Central memory CD8-positive, alpha-beta T cell (primary cell): ENCODE results near the gene AFMID.
A peak's percentile ranks its signal among the peaks of the same experiment; 100 is the strongest.

Experiments
- ATAC-seq: fragments of 150-1000 bp; cut with Tn5 transposase; replicated peaks from 2 replicates; pipeline ENCODE4 v1.10.0; 2022; ENCODE audit warnings: mild to moderate bottlenecking, moderate FRiP score, moderate number of reproducible peaks; ENCODE audit not compliant: poor library complexity, severe bottlenecking; ENCODE audit errors: extremely low read depth
- DNase-seq, 2 donors: peaks; one replicate each; pipeline ENCODE4 v3.0.0; 2021; ENCODE audit warnings: low spot score in 2 of 2
- H3K27ac Mint-ChIP-seq: one replicate; pipeline ENCODE4 v1.8.0; 2022; ENCODE audit warnings: low read depth, mild to moderate bottlenecking, moderate library complexity, mixed read lengths
- H3K27me3 Mint-ChIP-seq: one replicate; pipeline ENCODE4 v1.8.0; 2022; ENCODE audit warnings: mixed read lengths
- H3K36me3 Mint-ChIP-seq: one replicate; pipeline ENCODE4 v1.8.0; 2022; ENCODE audit warnings: mild to moderate bottlenecking, moderate library complexity, mixed read lengths; ENCODE audit not compliant: insufficient read depth
- H3K4me1 Mint-ChIP-seq: one replicate; pipeline ENCODE4 v1.8.0; 2022; ENCODE audit warnings: mixed read lengths
- H3K4me3 Mint-ChIP-seq: one replicate; pipeline ENCODE4 v1.8.0; 2022; ENCODE audit warnings: mild to moderate bottlenecking, moderate library complexity, mixed read lengths
- H3K9me3 Mint-ChIP-seq: one replicate; pipeline ENCODE4 v1.8.0; 2022; ENCODE audit warnings: mixed read lengths

The AFMID gene

DNA sequence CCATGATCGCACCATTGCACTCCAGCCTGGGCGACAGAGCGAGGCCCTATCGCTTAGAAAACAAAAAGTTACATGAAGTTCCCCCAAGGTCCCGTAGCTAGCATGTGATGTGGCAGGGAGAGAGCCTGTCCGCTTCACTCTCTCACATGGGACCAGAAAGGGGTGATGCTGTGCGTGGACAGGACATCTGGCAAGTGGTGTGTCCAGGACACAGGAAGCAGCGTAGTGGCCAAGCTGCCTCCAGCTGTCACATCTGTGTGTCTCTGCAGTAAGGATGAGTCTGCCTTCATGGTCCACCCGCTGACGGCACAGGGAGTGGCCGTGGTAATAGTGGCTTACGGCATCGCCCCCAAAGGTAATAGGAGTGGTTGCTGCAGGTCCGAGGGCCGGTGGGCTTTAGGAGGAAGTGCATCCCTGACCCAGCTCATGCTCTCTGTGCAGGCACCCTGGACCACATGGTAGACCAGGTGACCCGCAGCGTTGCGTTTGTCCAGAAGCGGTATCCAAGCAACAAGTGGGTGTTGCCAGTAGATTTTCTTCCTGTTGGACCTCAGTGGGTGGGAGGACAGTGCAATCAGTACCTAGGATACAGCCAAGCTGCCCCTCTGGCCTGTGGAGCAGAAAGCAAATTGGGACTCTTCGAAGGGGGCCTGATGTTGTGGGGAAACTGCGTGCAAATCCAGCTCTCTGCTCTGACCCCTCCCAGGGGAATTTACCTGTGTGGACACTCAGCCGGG lies 17.4 kb downstream of the AFMID start:
- no peaks in the 10 kb centered on the region for H3K4me1 Mint-ChIP-seq
- no peaks in the 10 kb centered on the region for H3K9me3 Mint-ChIP-seq
- DNase-seq (no peak), ATAC-seq (no peak)
- H3K27ac Mint-ChIP-seq = no peak overlapping the region
- H3K4me3 Mint-ChIP-seq = no peak overlapping the region
- H3K27me3 Mint-ChIP-seq = no peaks in the 10 kb centered on the region
- H3K36me3 Mint-ChIP-seq = no peaks in the 10 kb centered on the region

DNA sequence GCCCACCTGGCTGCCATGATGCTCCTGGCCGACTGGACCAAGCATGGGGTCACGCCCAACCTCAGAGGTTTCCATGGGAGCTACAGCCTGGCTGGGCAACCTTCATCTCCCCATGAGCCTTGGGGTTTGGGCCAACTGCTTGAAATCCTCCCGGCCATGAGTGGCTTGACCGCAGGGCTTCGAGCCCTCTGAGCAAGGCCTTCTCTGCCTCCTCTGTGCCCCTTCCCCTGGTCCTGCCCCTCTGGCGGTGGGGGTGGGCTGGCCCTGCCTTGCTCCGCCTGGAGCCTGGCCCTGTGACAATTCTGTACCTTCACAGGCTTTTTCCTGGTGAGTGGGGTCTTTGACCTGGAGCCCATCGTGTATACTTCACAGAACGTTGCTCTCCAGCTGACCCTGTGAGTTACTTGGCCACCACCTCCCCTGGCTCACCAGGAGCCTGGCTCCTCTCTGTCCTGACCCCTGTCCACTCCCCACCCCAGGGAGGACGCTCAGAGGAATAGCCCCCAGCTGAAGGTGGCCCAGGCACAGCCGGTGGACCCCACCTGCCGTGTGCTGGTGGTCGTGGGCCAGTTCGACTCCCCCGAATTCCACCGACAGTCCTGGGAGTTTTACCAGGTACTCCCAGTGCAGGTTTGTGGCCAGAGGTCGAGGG lies 18.1 kb downstream of the AFMID start:
- ATAC-seq = no peak
- H3K4me1 Mint-ChIP-seq = no peaks in the 10 kb centered on the region
- no peak overlapping the region for H3K27ac Mint-ChIP-seq
- H3K36me3 Mint-ChIP-seq = no peaks in the 10 kb centered on the region
- H3K9me3 Mint-ChIP-seq = no peaks in the 10 kb centered on the region
- no peaks in the 10 kb centered on the region for H3K27me3 Mint-ChIP-seq
- no peak for DNase-seq
- no peak overlapping the region for H3K4me3 Mint-ChIP-seq

GRCh38 chr17:78206298-78206697 lies 19.1 kb downstream of the AFMID start:
- Mint-ChIP-seq H3K4me3 (no peak overlapping the region), H3K27ac (no peak overlapping the region), H3K9me3 (no peaks in the 10 kb centered on the region), H3K36me3 (no peaks in the 10 kb centered on the region), H3K27me3 (no peaks in the 10 kb centered on the region), H3K4me1 (no peaks in the 10 kb centered on the region)
- no peak for ATAC-seq
- no peak for DNase-seq

DNA sequence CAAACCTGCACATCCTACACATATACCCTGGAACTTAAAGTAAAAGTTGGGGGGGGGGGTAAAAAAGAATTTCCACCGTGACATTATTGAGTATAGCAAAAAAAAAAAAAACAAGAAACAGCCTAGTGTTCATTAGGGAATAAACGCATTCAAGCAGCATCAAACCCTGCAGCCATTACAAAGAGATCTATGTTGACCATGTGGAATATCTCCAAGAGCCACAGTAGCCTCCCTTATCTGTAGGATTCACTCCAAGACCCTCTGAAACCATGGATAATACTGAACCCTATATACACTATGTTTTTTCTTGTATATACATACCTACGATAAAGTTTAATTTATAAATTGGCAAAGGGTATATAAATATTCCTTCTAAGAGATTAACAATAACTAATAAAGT lies 21.3 kb downstream of the AFMID start:
- Mint-ChIP-seq H3K4me3 (no peak overlapping the region), H3K4me1 (no peaks in the 10 kb centered on the region), H3K27me3 (no peaks in the 10 kb centered on the region), H3K9me3 (no peaks in the 10 kb centered on the region), H3K36me3 (no peaks in the 10 kb centered on the region), H3K27ac (no peak overlapping the region)
- no peak for ATAC-seq
- DNase-seq = no peak

DNA sequence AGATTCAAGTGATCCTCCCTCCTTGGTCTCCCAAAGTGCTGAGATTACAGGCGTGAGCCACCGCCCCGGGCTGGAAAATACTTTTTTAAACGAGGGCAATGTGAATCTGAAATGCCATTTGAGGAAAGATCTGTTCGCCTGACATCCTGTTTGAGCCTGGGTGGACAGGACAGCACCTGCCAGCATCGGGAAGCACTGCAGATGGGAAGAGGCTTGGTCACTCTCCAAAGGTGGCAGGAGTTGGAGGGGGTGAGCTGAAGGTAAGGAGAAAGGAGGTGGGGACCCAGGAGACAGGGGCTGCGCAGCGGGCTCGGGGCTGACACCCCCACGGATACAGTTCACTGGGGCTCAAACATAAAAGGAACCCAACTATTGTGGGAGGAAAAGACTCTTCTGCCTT lies 22.9 kb downstream of the AFMID start:
- H3K36me3 Mint-ChIP-seq = peaks cover 1% of the 10 kb centered on the region
- no peaks in the 10 kb centered on the region for H3K4me1 Mint-ChIP-seq
- no peak overlapping the region for H3K27ac Mint-ChIP-seq
- ATAC-seq (no peak), DNase-seq (no peak)
- no peak overlapping the region for H3K4me3 Mint-ChIP-seq
- H3K27me3 Mint-ChIP-seq = no peaks in the 10 kb centered on the region
- no peaks in the 10 kb centered on the region for H3K9me3 Mint-ChIP-seq

DNA sequence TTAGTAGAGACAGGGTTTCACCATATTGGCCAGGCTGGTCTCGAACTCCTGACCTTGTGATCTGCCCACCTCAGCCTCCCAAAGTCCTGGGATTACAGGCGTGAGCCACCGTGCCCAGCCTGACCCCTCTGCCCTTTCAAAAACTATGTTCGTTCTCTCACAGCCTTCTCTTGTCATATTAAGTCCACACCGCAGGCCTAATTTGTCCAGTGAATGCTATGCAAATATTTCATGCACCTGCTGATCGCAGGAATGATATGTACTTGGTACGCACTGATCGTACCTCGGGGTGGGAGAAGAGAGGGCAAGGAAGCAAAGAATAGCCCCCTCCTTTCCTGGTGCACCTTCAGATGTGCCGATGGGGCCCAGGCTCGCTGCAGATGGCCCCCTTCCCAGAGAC lies 23.9 kb downstream of the AFMID start:
- H3K9me3 Mint-ChIP-seq = no peaks in the 10 kb centered on the region
- peaks cover 1% of the 10 kb centered on the region for H3K36me3 Mint-ChIP-seq
- H3K27me3 Mint-ChIP-seq = no peaks in the 10 kb centered on the region

GRCh38 chr17:78214016-78214705 lies 27.0 kb downstream of the AFMID start, which contains the start of gene BIRC5:
TSS of gene BIRC5 (plus strand) at chr17:78214253. CDS start at chr17:78214317, 64 bp downstream.
- H3K36me3 Mint-ChIP-seq = peaks cover 5% of the 10 kb centered on the region
- DNase-seq = peak; percentile 83 to 91
- peak within 1 kb of the TSS; percentile 75 for H3K4me3 Mint-ChIP-seq
- ATAC-seq = peak; percentile 99
- H3K9me3 Mint-ChIP-seq = no peaks in the 10 kb centered on the region
- no peak within 1 kb of the TSS for H3K27ac Mint-ChIP-seq
- H3K4me1 Mint-ChIP-seq = no peaks in the 10 kb centered on the region
- no peaks in the 10 kb centered on the region for H3K27me3 Mint-ChIP-seq

More for the DNA sequence above, 23.9 kb downstream of the AFMID start:
- H3K4me3 Mint-ChIP-seq = no peak overlapping the region
- ATAC-seq = no peak
- no peak for DNase-seq
- H3K4me1 Mint-ChIP-seq = no peaks in the 10 kb centered on the region
- H3K27ac Mint-ChIP-seq = no peak overlapping the region

DNA sequence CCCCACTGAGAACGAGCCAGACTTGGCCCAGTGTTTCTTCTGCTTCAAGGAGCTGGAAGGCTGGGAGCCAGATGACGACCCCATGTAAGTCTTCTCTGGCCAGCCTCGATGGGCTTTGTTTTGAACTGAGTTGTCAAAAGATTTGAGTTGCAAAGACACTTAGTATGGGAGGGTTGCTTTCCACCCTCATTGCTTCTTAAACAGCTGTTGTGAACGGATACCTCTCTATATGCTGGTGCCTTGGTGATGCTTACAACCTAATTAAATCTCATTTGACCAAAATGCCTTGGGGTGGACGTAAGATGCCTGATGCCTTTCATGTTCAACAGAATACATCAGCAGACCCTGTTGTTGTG lies 27.5 kb downstream of the AFMID start:
- H3K4me1 Mint-ChIP-seq = no peaks in the 10 kb centered on the region
- ATAC-seq (no peak), DNase-seq (no peak)
- no peaks in the 10 kb centered on the region for H3K27me3 Mint-ChIP-seq
- no peaks in the 10 kb centered on the region for H3K9me3 Mint-ChIP-seq
- H3K27ac Mint-ChIP-seq = no peak overlapping the region
- H3K36me3 Mint-ChIP-seq = peaks cover 8% of the 10 kb centered on the region
- peak overlapping the region; percentile 75 for H3K4me3 Mint-ChIP-seq

DNA sequence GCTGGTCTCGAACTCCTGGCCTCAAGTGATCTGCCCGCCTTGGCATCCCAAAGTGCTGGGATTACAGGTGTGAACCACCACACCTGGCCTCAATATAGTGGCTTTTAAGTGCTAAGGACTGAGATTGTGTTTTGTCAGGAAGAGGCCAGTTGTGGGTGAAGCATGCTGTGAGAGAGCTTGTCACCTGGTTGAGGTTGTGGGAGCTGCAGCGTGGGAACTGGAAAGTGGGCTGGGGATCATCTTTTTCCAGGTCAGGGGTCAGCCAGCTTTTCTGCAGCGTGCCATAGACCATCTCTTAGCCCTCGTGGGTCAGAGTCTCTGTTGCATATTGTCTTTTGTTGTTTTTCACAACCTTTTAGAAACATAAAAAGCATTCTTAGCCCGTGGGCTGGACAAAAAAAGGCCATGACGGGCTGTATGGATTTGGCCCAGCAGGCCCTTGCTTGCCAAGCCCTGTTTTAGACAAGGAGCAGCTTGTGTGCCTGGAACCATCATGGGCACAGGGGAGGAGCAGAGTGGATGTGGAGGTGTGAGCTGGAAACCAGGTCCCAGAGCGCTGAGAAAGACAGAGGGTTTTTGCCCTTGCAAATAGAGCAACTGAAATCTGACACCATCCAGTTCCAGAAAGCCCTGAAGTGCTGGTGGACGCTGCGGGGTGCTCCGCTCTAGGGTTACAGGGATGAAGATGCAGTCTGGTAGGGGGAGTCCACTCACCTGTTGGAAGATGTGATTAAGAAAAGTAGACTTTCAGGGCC lies 32.4 kb downstream of the AFMID start:
- H3K27ac Mint-ChIP-seq = no peak overlapping the region
- DNase-seq (no peak), ATAC-seq (no peak)
- no peaks in the 10 kb centered on the region for H3K4me1 Mint-ChIP-seq
- H3K4me3 Mint-ChIP-seq = no peak overlapping the region
- peaks cover 10% of the 10 kb centered on the region for H3K36me3 Mint-ChIP-seq
- H3K27me3 Mint-ChIP-seq = no peaks in the 10 kb centered on the region
- H3K9me3 Mint-ChIP-seq = no peaks in the 10 kb centered on the region

DNA sequence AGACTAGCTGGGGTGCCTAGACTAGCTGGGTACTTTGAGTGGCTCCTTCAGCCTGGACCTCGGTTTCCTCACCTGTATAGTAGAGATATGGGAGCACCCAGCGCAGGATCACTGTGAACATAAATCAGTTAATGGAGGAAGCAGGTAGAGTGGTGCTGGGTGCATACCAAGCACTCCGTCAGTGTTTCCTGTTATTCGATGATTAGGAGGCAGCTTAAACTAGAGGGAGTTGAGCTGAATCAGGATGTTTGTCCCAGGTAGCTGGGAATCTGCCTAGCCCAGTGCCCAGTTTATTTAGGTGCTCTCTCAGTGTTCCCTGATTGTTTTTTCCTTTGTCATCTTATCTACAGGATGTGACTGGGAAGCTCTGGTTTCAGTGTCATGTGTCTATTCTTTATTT lies 35.9 kb downstream of the AFMID start:
- no peak overlapping the region for H3K27ac Mint-ChIP-seq
- no peaks in the 10 kb centered on the region for H3K27me3 Mint-ChIP-seq
- H3K9me3 Mint-ChIP-seq = no peaks in the 10 kb centered on the region
- H3K4me3 Mint-ChIP-seq = no peak overlapping the region
- H3K36me3 Mint-ChIP-seq = peaks cover 10% of the 10 kb centered on the region
- DNase-seq = no peak
- no peak for ATAC-seq
- no peaks in the 10 kb centered on the region for H3K4me1 Mint-ChIP-seq

DNA sequence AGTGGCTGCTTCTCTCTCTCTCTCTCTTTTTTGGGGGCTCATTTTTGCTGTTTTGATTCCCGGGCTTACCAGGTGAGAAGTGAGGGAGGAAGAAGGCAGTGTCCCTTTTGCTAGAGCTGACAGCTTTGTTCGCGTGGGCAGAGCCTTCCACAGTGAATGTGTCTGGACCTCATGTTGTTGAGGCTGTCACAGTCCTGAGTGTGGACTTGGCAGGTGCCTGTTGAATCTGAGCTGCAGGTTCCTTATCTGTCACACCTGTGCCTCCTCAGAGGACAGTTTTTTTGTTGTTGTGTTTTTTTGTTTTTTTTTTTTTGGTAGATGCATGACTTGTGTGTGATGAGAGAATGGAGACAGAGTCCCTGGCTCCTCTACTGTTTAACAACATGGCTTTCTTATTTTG lies 36.6 kb downstream of the AFMID start:
- Mint-ChIP-seq H3K36me3 (peaks cover 8% of the 10 kb centered on the region), H3K27me3 (no peaks in the 10 kb centered on the region), H3K9me3 (no peaks in the 10 kb centered on the region), H3K4me3 (no peak overlapping the region), H3K4me1 (no peaks in the 10 kb centered on the region), H3K27ac (no peak overlapping the region)
- ATAC-seq = no peak
- no peak for DNase-seq

GRCh38 chr17:78224231-78225087 lies 37.3 kb downstream of the AFMID start:
- no peaks in the 10 kb centered on the region for H3K27me3 Mint-ChIP-seq
- no peak overlapping the region for H3K4me3 Mint-ChIP-seq
- H3K4me1 Mint-ChIP-seq = no peaks in the 10 kb centered on the region
- peaks cover 5% of the 10 kb centered on the region for H3K36me3 Mint-ChIP-seq
- ATAC-seq (no peak), DNase-seq (no peak)
- H3K27ac Mint-ChIP-seq = no peak overlapping the region
- H3K9me3 Mint-ChIP-seq = no peaks in the 10 kb centered on the region
